GM21619 (cell line): ENCODE measurements around the gene UBR7.
A peak's percentile ranks its signal among the peaks of the same experiment; 100 is the strongest.
"Not testable (repeated sequence)": the region's sequence is repeated elsewhere in the genome, so short reads cannot be mapped to it uniquely, and the experiment has no call there.

ENCODE experiments used
- ATAC-seq: cut with Tn5 transposase; IDR thresholded peaks from one replicate; pipeline ENCODE4 v1.9.1; 2021; ENCODE audit not compliant: unreplicated experiment

Gene UBR7

GRCh38 chr14:93206793-93207467, at the start of gene UBR7, which contains the start of gene GON7:
UBR7 (plus strand) TSS chr14:93207256; CDS start chr14:93207292, 36 bp downstream.
GON7 (minus strand) TSS chr14:93207065; CDS start chr14:93207037, 28 bp downstream.
- ATAC-seq = peak; percentile 81

GRCh38 chr14:93158349-93158748, 48.7 kb upstream of the UBR7 start:
- ATAC-seq = not testable (repeated sequence)

- not testable (repeated sequence) for ATAC-seq
These were observed 47.3 kb upstream of the UBR7 start for GRCh38 chr14:93159625-93160352.

GRCh38 chr14:93160353-93160801, 46.7 kb upstream of the UBR7 start:
- ATAC-seq = no peak

GRCh38 chr14:93161411-93161940, 45.6 kb upstream of the UBR7 start:
- no peak for ATAC-seq

- no peak for ATAC-seq
These were observed 43.5 kb upstream of the UBR7 start for GRCh38 chr14:93163564-93163963.

- ATAC-seq = not testable (repeated sequence)
These were observed 41.5 kb upstream of the UBR7 start for GRCh38 chr14:93165271-93166265.

GRCh38 chr14:93168610-93169009, 38.4 kb upstream of the UBR7 start:
- ATAC-seq = not testable (repeated sequence)

GRCh38 chr14:93169619-93170018, 37.4 kb upstream of the UBR7 start:
- not testable (repeated sequence) for ATAC-seq

GRCh38 chr14:93170141-93170540, 36.9 kb upstream of the UBR7 start:
- not testable (repeated sequence) for ATAC-seq

- no peak for ATAC-seq
These were observed 35.7 kb upstream of the UBR7 start for GRCh38 chr14:93171376-93171775.

- ATAC-seq = no peak
These were observed 33.1 kb upstream of the UBR7 start for GRCh38 chr14:93173943-93174395.

- not testable (repeated sequence) for ATAC-seq
These were observed 32.3 kb upstream of the UBR7 start for GRCh38 chr14:93174731-93175130.

GRCh38 chr14:93175492-93175891, 31.6 kb upstream of the UBR7 start:
- ATAC-seq = no peak

GRCh38 chr14:93183596-93184317, 23.3 kb upstream of the UBR7 start:
- no peak for ATAC-seq

- peak; percentile 83 for ATAC-seq
These were observed 22.4 kb upstream of the UBR7 start, which contains the start of the genes LYSET and MOAP1 for GRCh38 chr14:93184391-93185348. LYSET (plus strand) TSS chr14:93185317; CDS start chr14:93185406, 89 bp downstream. MOAP1 (minus strand) TSS chr14:93184897; CDS start chr14:93184242, 655 bp downstream.

- no peak for ATAC-seq
These were observed 21.7 kb upstream of the UBR7 start for GRCh38 chr14:93185349-93185720.

- ATAC-seq = no peak
These were observed 20.6 kb upstream of the UBR7 start for GRCh38 chr14:93186466-93186865.

- ATAC-seq = no peak
These were observed 20.1 kb upstream of the UBR7 start for GRCh38 chr14:93186956-93187355.
